ENCODE measurements around the gene MET. TPM values are rescaled to one million over a fixed set of nuclear protein-coding genes. Genes with fewer than 3 reads are reported as not detected.

The MET gene
- total RNA-seq, 2 donors from 2014 or later, result 2.5 to 7.3 TPM

GRCh38 chr7:116733924-116734580, 62.1 kb downstream of the MET start:
- H3K4me1 ChIP-seq (ENCODE audit: control insufficient read depth, insufficient read depth, low read length), result no peaks in the 10 kb centered on the region
- Mint-ChIP-seq H3K36me3 (ENCODE audit: low read depth) (no peaks in the 10 kb centered on the region), H3K4me3 (no peak overlapping the region), H3K9me3 (no peaks in the 10 kb centered on the region), H3K4me1 (peaks cover 32% of the 10 kb centered on the region), H3K27ac (no peak overlapping the region), H3K27me3 (ENCODE audit: insufficient read depth) (no peaks in the 10 kb centered on the region)
- no peak overlapping the region for H3K9ac ChIP-seq (ENCODE audit: extremely low read depth, low read length, poor library complexity, severe bottlenecking)
- no peak for TF ChIP-seq CTCF (conservative IDR thresholded peaks at IDR 0.05)
- no peaks in the 10 kb centered on the region for H3K9me3 ChIP-seq (ENCODE audit: control insufficient read depth, low read length)
- 90 to 93% methylated on average over 2 to 3 of the region's 4 CpGs for WGBS, 2 experiments (ENCODE audit: insufficient coverage in 1 of 2, insufficient read length in 1 of 2)
- no peak overlapping the region for H3K27ac ChIP-seq (ENCODE audit: low read depth, low read length)
- H3K36me3 ChIP-seq (ENCODE audit: control insufficient read depth, insufficient read depth, low read length), result no peaks in the 10 kb centered on the region
- DNase-seq, result no peak
- H3K27me3 ChIP-seq (ENCODE audit: control insufficient read depth, insufficient read depth, low read length, poor library complexity, severe bottlenecking), result no peaks in the 10 kb centered on the region
- H3K4me3 ChIP-seq (ENCODE audit: low read length), result no peak overlapping the region

GRCh38 chr7:116734710-116735109, 62.7 kb downstream of the MET start:
- Histone ChIP-seq H3K27me3 (ENCODE audit: control insufficient read depth, insufficient read depth, low read length, poor library complexity, severe bottlenecking) (no peaks in the 10 kb centered on the region), H3K9me3 (ENCODE audit: control insufficient read depth, low read length) (no peaks in the 10 kb centered on the region), H3K36me3 (ENCODE audit: control insufficient read depth, insufficient read depth, low read length) (no peaks in the 10 kb centered on the region), H3K4me1 (ENCODE audit: control insufficient read depth, insufficient read depth, low read length) (no peaks in the 10 kb centered on the region), H3K27ac (ENCODE audit: low read depth, low read length) (no peak overlapping the region), H3K9ac (ENCODE audit: extremely low read depth, low read length, poor library complexity, severe bottlenecking) (no peak overlapping the region), H3K4me3 (ENCODE audit: low read length) (no peak overlapping the region)
- Mint-ChIP-seq H3K36me3 (ENCODE audit: low read depth) (no peaks in the 10 kb centered on the region), H3K9me3 (no peaks in the 10 kb centered on the region), H3K4me3 (no peak overlapping the region), H3K27me3 (ENCODE audit: insufficient read depth) (no peaks in the 10 kb centered on the region), H3K4me1 (peaks cover 31% of the 10 kb centered on the region), H3K27ac (no peak overlapping the region)
- no peak for TF ChIP-seq CTCF (conservative IDR thresholded peaks at IDR 0.05)
- 90 to 96% methylated on average over 2 to 6 of the region's 6 CpGs for WGBS, 2 experiments (ENCODE audit: insufficient coverage in 1 of 2, insufficient read length in 1 of 2)
- no peak for DNase-seq

GRCh38 chr7:116736927-116737715, 65.1 kb downstream of the MET start:
- H3K4me1 Mint-ChIP-seq, result peaks cover 21% of the 10 kb centered on the region
- no peak overlapping the region for H3K9ac ChIP-seq (ENCODE audit: extremely low read depth, low read length, poor library complexity, severe bottlenecking)
- WGBS, 2 experiments (ENCODE audit: insufficient coverage in 1 of 2, insufficient read length in 1 of 2), result 89 to 95% methylated on average over 7 to 8 of the region's 8 CpGs
- no peak overlapping the region for H3K4me3 Mint-ChIP-seq
- H3K27ac Mint-ChIP-seq, result no peak overlapping the region
- no peak overlapping the region for H3K27ac ChIP-seq (ENCODE audit: low read depth, low read length)
- no peaks in the 10 kb centered on the region for H3K9me3 Mint-ChIP-seq
- no peaks in the 10 kb centered on the region for H3K9me3 ChIP-seq (ENCODE audit: control insufficient read depth, low read length)
- H3K4me3 ChIP-seq (ENCODE audit: low read length), result no peak overlapping the region
- no peaks in the 10 kb centered on the region for H3K4me1 ChIP-seq (ENCODE audit: control insufficient read depth, insufficient read depth, low read length)
- DNase-seq, result no peak
- no peaks in the 10 kb centered on the region for H3K36me3 ChIP-seq (ENCODE audit: control insufficient read depth, insufficient read depth, low read length)
- H3K27me3 ChIP-seq (ENCODE audit: control insufficient read depth, insufficient read depth, low read length, poor library complexity, severe bottlenecking), result no peaks in the 10 kb centered on the region
- no peaks in the 10 kb centered on the region for H3K36me3 Mint-ChIP-seq (ENCODE audit: low read depth)
- no peak for TF ChIP-seq CTCF (conservative IDR thresholded peaks at IDR 0.05)
- no peaks in the 10 kb centered on the region for H3K27me3 Mint-ChIP-seq (ENCODE audit: insufficient read depth)
